ENCODE results near the gene HS2ST1. TPM values are rescaled to one million over a fixed set of nuclear protein-coding genes. Genes with fewer than 3 reads are reported as not detected.
"Not testable (repeated sequence)": the region's sequence is repeated elsewhere in the genome, so short reads cannot be mapped to it uniquely, and the experiment has no call there.

HS2ST1 gene
- total and polyA plus RNA-seq, 2 donors (not counting 3 experiments of a cell fraction or from before 2014, with no cell fraction given), result 5.5 to 31.2 TPM

GRCh38 chr1:86888327-86888726 lies 26.1 kb upstream of the HS2ST1 start:
- no peaks in the 10 kb centered on the region for H3K27me3 ChIP-seq (ENCODE audit: control insufficient read depth in 2 of 2, insufficient read depth in 2 of 2, low read length in 2 of 2)
- peaks cover 23% of the 10 kb centered on the region for H3K79me2 ChIP-seq (ENCODE audit: control insufficient read depth, insufficient read depth, low read length)
- ChIA-PET POLR2A (no interaction called here), CTCF (interaction anchor here (0.6 to 1.6 kb wide), 3 partner anchors 9 to 29 kb away, joined by 3 to 4 read pairs (median 3); partner anchors contain the start of genes HS2ST1 and SELENOF)
- H3K9me1 ChIP-seq (replicated peaks; ENCODE audit: control insufficient read depth, extremely low read depth, insufficient read depth, low read length), result no peaks in the 10 kb centered on the region
- H2AFZ ChIP-seq (ENCODE audit: low read depth, low read length), result no peak overlapping the region
- dilution Hi-C loops (cut with MboI; ENCODE audit: extremely low pct_ligation_motif_present, low sequenced_read_pairs), result no loop called here
- H3K4me3 ChIP-seq (replicated peaks in 1 of 3; ENCODE audit: insufficient read depth in 1 of 3, low read depth in 1 of 3, low read length in 3 of 3), result no peak overlapping the region
- H3K36me3 ChIP-seq (ENCODE audit: control insufficient read depth in 2 of 2, extremely low read depth in 1 of 2, insufficient read depth in 2 of 2, low read length in 2 of 2), result no peaks in the 10 kb centered on the region
- no TSS peak for BruUV-seq (replicated peaks)
- no peaks in the 10 kb centered on the region for H4K20me1 ChIP-seq (replicated peaks; ENCODE audit: control insufficient read depth, extremely low read depth, insufficient read depth, low read length)
- no peak overlapping the region for H3K27ac ChIP-seq (ENCODE audit: insufficient read depth, low read depth, low read length)
- H3K9me3 ChIP-seq (replicated peaks; ENCODE audit: control insufficient read depth, insufficient read depth, low read length), result no peaks in the 10 kb centered on the region
- DNase-seq (ENCODE audit: low read depth, low spot score) (no peak), FAIRE-seq (no peak)
- H3K4me1 ChIP-seq (ENCODE audit: control insufficient read depth, extremely low read depth, insufficient read depth, low read length), result peaks cover 6% of the 10 kb centered on the region
- TF ChIP-seq GATA2 (IDR thresholded peaks at IDR 0.05; ENCODE audit: insufficient read depth, insufficient read length, low read depth, low read length) (no peak), POLR2AphosphoS5 (IDR thresholded peaks at IDR 0.05; ENCODE audit: insufficient read depth, low read depth, low read length) (no peak), JUN (IDR thresholded peaks at IDR 0.05; ENCODE audit: borderline replicate concordance, insufficient read depth, insufficient read length, low read depth) (no peak), POLR2A (IDR thresholded peaks at IDR 0.05; ENCODE audit: low read depth, low read length) (no peak), EZH2 (IDR thresholded peaks at IDR 0.05; ENCODE audit: borderline replicate concordance, low read depth, low read length, severe bottlenecking) (no peak), FOS (IDR thresholded peaks at IDR 0.05; ENCODE audit: borderline replicate concordance, insufficient read depth, low read length) (no peak), MAX (IDR thresholded peaks at IDR 0.05; ENCODE audit: insufficient read depth, insufficient read length) (no peak), MYC (IDR thresholded peaks at IDR 0.05; ENCODE audit: low read depth, low read length) (no peak), CTCF (IDR thresholded peaks at IDR 0.05; ENCODE audit: extremely low read depth in 1 of 2, insufficient read depth in 1 of 2, low read depth in 1 of 2, low read length in 2 of 2) (no peak)
- no peak overlapping the region for H3K9ac ChIP-seq (replicated peaks; ENCODE audit: extremely low read depth, insufficient read depth, low read length)
- intact Hi-C loops (cut with micrococcal nuclease), result no loop called here
- H3K4me2 ChIP-seq (ENCODE audit: insufficient read depth, low read length), result no peak overlapping the region

GRCh38 chr1:86899401-86899800 lies 15.0 kb upstream of the HS2ST1 start:
- H3K4me2 ChIP-seq (ENCODE audit: insufficient read depth, low read length); FAIRE-seq; dilution Hi-C loops (cut with MboI; ENCODE audit: extremely low pct_ligation_motif_present, low sequenced_read_pairs); H3K36me3 ChIP-seq (ENCODE audit: control insufficient read depth in 2 of 2, extremely low read depth in 1 of 2, insufficient read depth in 2 of 2, low read length in 2 of 2); H4K20me1 ChIP-seq (replicated peaks; ENCODE audit: control insufficient read depth, extremely low read depth, insufficient read depth, low read length); POLR2A ChIA-PET; H3K4me1 ChIP-seq (ENCODE audit: control insufficient read depth, extremely low read depth, insufficient read depth, low read length); intact Hi-C loops (cut with micrococcal nuclease); H3K9me1 ChIP-seq (replicated peaks; ENCODE audit: control insufficient read depth, extremely low read depth, insufficient read depth, low read length); H3K9me3 ChIP-seq (replicated peaks; ENCODE audit: control insufficient read depth, insufficient read depth, low read length); H3K4me3 ChIP-seq (replicated peaks in 1 of 3; ENCODE audit: insufficient read depth in 1 of 3, low read depth in 1 of 3, low read length in 3 of 3); H3K9ac ChIP-seq (replicated peaks; ENCODE audit: extremely low read depth, insufficient read depth, low read length); BruUV-seq (replicated peaks); H2AFZ ChIP-seq (ENCODE audit: low read depth, low read length); H3K27ac ChIP-seq (ENCODE audit: insufficient read depth, low read depth, low read length); CTCF ChIA-PET; H3K27me3 ChIP-seq (ENCODE audit: control insufficient read depth in 2 of 2, insufficient read depth in 2 of 2, low read length in 2 of 2); DNase-seq (ENCODE audit: low read depth, low spot score): not testable (repeated sequence)
- peaks cover 49% of the 10 kb centered on the region for H3K79me2 ChIP-seq (ENCODE audit: control insufficient read depth, insufficient read depth, low read length)
